Measurements from ENCODE around the gene ZFYVE21.

Gene ZFYVE21

DNA sequence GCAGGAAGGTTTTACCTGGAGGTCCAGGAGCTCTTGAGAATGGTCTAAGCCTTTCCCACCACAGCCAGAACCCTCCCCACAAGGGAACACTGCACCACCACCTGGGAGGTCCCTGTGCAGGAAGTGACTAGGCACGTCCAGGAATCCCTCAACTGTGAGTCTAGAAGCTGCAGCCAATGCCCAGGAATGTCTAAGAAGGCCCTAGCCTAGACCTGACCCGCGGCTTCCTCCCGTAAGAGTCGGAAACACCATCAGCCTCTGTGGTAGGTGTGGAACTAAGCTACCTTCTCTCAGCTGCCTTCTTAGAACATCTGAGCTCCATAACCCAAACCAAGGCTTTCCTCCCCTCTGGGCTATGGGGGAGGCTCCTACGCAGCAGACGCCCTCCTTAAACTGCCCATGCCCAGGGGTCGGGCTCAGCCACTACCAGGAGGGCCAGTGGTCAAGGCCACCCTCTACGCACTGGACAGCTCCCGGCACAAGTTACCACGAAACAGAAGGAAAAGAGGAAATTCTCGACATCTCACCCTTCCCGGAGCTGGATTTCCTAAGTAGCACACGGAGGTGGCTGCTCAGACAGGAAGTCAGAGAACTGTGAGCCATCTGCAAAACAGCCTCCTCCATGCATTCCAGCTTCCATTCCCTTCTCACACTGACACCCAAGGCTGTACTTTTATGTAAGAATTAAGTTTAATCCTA is 25.5 kb downstream of the ZFYVE21 start:
- peak in 13 of 42 donors; percentile 3 to 79 (median 57) for DNase-seq
- intact Hi-C loops (cut with DNase I), result no loop called here

DNA sequence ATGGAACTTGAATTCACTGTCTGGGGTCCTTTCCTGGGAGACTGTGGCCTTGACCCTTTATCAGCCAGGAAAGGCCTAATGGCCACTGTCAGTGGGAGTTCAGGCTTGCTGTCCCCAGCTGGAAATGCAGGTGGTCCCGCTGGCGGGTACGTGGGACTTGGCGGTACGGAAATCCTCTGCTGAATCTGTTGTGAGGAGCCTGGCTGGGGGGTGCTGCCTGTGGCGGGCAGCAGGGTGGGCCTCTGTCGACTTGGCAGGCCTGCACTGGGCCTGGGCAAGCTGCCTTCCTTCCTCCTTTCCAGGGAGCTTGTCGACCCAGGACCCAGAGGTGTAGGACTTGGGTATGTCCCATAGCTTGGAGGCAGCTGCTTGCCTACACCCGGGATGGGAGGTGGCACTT is 26.3 kb downstream of the ZFYVE21 start:
- intact Hi-C loops (cut with DNase I), result no loop called here
- DNase-seq, result peak in 3 of 42 donors; percentile 7 to 33 (median 8)

DNA sequence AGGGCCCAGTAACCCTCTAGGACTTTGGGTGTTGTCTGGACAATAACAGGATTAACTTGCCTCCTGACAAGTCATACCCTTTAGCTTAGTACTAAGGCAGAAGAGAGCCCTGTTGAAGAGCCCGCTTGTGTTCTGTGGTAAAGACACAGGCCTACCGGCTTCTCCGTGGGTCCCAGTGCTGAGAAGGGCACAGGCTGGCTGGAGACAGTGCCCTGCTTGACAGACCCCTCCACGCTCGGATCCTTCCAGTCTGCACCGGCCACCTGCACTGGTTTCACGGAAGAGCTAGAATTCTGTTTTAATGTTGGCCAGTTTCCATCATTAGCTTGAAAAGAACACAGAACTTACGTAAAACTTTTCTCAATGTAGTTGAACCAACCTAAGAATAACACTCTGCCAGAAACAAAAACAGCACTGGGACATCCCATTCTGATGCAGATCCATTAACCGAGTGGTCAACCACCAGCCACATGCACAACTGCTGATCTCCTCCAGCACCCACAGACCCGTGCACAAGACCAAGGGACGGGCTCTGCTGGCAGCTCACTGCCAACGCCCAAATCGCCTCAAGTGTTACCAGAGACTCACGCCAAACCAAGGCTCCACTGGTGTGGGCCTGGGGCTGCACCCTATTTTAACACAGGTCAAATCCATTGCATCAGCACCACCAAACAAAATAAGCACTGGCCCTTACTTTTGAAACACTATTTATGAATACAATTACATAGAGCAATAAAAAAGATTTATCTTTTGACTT is 27.1 kb downstream of the ZFYVE21 start:
- peak in 1 of 42 donors; percentile 22 for DNase-seq
- intact Hi-C loops (cut with DNase I), result no loop called here

DNA sequence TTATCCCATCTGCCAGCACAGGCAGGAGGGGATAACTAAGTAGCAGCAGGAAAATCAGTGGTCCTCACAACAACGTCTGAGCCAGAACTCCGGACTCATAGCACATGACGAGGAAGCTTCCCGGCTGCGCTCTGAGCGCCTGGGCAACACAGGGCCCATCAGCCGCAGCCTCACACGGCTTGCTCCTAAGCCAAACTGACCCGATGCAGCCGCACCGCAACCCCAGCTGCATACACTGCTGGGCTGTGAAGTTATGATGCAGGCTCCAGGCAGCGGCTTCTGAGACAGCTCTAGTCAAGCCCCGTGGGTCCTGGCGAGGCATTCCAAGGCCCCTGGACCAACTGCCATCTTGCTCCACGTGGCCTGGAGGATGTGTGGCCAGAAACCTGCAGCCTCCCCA is 28.1 kb downstream of the ZFYVE21 start:
- intact Hi-C loops (cut with DNase I), result no loop called here
- no peak for DNase-seq

DNA sequence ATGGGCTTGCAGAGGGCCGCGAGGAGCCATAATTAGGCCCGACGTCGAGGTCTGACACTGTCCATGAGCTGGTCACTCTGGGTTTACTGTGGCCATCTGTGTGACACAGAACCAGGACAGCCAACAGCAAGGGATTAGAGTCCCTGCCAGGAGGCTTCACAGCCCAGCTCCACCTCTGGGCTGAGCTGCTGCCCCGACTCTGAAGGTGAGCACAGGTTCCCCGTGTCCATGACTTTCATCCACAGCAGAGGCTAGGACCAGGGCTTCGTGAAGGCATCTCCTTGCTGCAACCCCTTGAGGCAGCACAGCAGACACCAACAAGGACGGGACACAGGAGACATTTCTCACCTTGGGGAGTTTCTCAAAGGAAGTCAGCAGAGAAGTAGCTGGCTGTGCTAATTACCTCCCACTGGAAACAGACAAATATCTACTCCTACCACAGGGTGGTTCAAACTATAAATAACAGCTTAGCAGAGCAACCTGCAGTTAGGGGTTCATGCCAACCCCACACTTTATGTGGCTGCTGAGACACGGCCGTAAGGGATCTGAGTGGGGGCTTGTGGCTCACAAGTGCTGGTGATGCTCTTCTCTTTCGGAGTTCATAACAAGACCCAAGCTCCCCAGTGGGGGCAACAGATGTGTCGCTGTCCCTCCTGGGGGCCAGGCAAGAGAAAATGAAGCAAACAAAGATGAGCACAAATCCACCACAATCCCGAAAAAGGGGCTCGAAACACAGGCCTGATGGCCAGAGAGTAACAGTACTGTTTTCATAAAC is 29.2 kb downstream of the ZFYVE21 start:
- DNase-seq, result peak in 3 of 42 donors; percentile 15 to 47 (median 43)
- intact Hi-C loops (cut with DNase I), result no loop called here

DNA sequence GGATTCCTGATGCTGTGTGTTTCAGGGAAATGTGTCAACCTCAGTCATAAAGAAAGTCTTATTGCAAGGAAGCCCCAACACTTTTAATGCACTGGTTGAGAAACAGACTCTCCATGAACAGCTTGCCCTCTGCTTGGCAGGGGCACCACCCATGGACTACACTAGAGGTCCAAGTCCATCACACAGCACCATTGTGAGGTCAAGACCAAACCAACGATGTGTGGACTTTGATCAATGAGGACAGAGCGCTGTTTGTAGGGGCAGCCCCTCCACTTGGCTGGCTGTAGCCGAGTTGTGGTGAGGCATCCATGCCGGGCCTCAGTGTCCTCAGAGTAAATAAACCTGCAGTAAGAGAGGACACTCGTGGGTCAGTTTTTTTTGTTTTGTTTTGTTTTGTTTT is 29.8 kb downstream of the ZFYVE21 start:
- DNase-seq, result peak in 2 of 42 donors; percentile 17 to 36
- intact Hi-C loops (cut with DNase I), result no loop called here

DNA sequence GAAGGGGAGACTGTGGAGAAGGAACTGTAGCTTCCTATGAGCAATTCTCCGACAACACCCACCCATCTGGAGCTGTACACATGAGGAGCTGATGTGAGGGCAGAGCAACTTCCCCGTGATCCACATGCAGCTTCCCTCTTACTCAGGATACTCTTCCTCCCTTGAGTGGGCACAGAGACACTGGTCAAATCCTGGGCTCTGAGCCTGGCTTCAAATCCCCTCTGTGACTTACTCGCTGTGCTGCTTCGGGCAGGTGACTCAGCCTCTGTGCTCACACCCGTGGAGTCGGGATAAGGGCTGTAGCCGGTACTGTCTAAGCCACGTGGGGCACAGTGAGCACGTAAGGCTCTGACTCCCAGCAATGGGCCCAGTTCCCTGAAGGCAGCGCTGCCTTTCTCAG is 31.1 kb downstream of the ZFYVE21 start:
- peak in 26 of 42 donors; percentile 40 to 78 (median 60) for DNase-seq
- intact Hi-C loops (cut with DNase I), result no loop called here

DNA sequence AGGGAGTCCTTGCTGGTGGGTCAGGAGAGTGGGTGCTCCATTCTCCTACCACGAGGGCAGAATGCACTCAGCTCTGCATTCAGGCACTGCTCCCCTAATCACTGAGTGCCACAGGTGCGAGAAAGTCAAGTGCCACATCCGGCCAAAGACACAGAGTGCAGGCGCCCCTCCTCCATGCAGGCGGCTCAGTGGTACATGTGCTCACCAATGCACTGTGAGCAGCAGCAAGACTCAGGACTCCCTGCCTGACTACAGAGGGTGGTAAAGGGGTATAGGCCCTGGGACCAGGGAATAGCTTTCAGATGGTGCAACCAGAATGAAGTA is 32.9 kb downstream of the ZFYVE21 start:
- intact Hi-C loops (cut with DNase I), result no loop called here
- DNase-seq, result peak in 1 of 42 donors; percentile 27

DNA sequence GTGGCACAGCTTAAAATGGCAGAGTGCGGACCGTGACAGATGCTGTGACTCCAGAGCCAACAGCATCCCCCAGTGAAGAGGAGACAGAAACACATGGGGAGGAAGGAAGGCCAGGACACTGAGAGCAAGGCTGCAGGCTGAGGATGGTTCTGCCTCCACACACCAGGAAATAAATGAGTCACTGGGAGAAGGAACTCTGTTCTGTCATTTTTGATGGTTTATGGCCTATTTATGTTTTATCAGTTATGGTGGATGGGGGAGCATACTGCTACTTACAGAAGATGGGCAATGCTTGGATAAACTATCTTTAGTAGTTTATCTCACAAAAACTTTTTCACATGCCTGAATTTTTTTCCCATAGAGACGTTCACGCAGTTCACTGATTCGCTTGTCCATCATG is 33.8 kb downstream of the ZFYVE21 start:
- peak in 1 of 42 donors; percentile 39 for DNase-seq
- intact Hi-C loops (cut with DNase I), result no loop called here

- intact Hi-C loops (cut with DNase I), result no loop called here
- DNase-seq, result peak in 2 of 42 donors; percentile 13 to 33
Observed at GRCh38 chr14:103749860-103750259, 34.2 kb downstream of the ZFYVE21 start.

DNA sequence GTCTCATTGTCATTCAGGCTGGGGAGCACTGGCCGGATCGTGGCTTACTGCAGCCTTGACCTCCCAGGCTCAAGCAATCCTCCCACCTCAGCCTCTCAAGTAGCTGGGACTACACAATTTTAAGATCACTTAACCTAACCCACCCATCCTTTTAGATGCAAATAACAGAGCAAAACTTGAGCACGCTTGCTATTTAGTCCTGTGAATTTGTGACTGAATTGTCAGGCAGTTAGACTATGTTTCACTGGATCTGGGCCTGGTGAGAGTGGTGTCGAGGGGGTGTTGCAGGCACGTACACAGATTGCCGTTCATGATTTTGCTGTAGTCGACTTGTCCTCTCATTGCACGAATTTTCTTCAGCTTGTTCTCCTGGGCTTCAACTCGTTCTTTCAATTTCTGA is 38.2 kb downstream of the ZFYVE21 start:
- no peak for DNase-seq
- intact Hi-C loops (cut with DNase I), result no loop called here

- no peak for DNase-seq
Observed at GRCh38 chr14:103755060-103755459, 39.5 kb downstream of the ZFYVE21 start.

GRCh38 chr14:103758059-103758776 is 42.6 kb downstream of the ZFYVE21 start:
- intact Hi-C loops (cut with DNase I), result no loop called here

More at GRCh38 chr14:103755060-103755459, 39.5 kb downstream of the ZFYVE21 start:
- intact Hi-C loops (cut with DNase I), result no loop called here

DNA sequence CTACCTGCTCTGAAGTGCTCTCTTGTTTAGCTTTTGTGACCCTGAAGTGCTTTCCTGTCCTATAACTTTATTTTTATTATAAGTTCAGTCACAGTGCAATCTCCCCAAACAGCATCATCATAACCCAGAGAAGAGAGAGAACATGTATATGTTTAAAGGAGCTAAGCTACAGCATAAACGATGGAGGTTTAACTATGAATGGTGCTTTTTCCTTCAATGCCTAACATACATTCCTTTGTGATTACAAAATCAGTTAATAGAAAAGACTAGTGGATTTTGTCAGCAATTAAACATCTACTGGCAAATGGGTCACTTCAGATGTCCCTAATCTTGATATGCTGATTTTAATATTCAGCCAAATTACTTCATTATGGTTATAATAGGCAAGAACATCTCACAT is 46.4 kb downstream of the ZFYVE21 start:
- intact Hi-C loops (cut with DNase I), result no loop called here
- no peak for DNase-seq

More at GRCh38 chr14:103758059-103758776, 42.6 kb downstream of the ZFYVE21 start:
- no peak for DNase-seq

- intact Hi-C loops (cut with DNase I), result no loop called here
- DNase-seq, result peak in 5 of 42 donors; percentile 18 to 30 (median 23)
Observed at GRCh38 chr14:103762541-103762940, 46.9 kb downstream of the ZFYVE21 start.

DNA sequence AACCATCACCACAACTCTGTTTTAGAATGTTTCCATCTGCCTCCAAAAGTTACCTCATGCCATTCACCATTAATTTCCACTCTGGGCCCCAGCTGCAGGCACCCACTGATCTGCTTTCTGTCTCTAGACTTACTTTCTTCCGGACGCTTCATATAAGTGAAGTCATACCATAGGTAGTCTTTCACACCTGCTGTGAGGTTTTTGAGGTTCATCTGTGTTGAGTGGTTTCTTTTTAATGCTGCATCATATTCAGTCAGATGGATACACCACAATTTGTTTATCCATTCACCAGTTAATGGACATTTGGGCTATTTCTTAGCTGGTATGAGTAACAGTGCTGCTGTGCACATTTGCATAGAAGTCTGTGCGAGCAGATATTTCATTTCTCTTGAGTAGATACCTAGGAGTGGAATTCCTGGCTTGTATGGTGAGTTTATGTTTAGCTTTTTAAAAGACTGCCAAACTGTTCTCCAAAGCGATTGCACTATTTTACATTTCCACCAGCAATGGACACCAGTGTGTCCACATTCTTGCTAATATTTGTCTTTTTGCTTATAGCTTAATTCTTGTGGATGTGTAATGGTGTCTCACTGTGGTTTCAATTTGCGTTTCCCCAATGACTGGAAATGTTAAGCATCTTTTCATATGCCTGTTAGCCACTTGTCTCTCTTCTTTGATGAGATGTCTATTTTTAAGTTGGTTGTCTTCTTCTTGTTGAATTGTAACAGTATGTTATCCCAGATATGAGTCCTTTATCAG is 48.3 kb downstream of the ZFYVE21 start:
- intact Hi-C loops (cut with DNase I), result no loop called here
- DNase-seq, result no peak

- intact Hi-C loops (cut with DNase I), result no loop called here
- DNase-seq, result no peak
Observed at GRCh38 chr14:103765526-103765925, 49.9 kb downstream of the ZFYVE21 start.

DNA sequence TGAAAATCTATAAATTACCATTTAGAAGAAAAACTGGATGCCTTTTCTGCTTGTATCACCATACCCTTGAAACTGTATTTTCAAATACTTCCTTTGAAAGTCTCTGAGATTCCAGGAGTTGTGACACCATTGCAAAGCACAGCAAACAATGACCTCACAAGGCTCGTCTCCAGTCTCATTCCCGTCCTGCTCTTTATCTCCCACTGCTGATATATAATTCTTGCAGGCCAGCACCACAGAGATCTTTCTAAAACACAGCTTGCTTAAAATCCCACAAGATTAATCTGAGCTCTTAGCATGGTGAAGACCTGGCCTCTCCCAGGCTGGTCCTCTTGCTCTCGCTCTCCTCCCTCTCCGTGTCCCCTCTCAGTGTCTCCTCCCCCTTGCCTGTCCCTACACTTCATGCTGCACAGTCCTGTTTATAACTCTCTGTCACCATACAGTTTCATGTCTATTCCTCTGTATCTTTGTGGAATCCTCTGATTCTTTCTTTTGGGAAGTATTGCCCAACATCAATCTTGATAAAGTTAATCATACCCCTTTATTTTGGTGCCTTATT is 51.8 kb downstream of the ZFYVE21 start:
- intact Hi-C loops (cut with DNase I), result no loop called here
- DNase-seq, result no peak
